GM23338 (cell line): ENCODE results near the gene MATCAP1. TPM values are rescaled to one million over a fixed set of nuclear protein-coding genes. Genes with fewer than 3 reads are reported as not detected.
A peak's percentile ranks its signal among the peaks of the same experiment; 100 is the strongest.

ENCODE experiments used
- ATAC-seq: fragments of 200-7000 bp; cut with Tn5 transposase; 3 replicates; pipeline ENCODE4 v1.9.1; 2020
- DNase-seq: peaks from one replicate; pipeline ENCODE4 v3.0.0-alpha.2; 2015; ENCODE audit warnings: low spot score
- H2AFZ ChIP-seq: fragments of 200-600 bp; sonication (generic); 2 replicates; pipeline ENCODE4 v1.8.0; 2016; ENCODE audit warnings: antibody characterized with exemption, mild to moderate bottlenecking, moderate library complexity
- H3F3A ChIP-seq: fragments of 200-600 bp; sonication (generic); replicated peaks from 2 replicates; pipeline ENCODE4 v1.8.0; 2017; ENCODE audit warnings: antibody characterized with exemption, mixed run types, low read depth
- H3K27ac ChIP-seq: fragments of 200-600 bp; sonication (generic); 2 replicates; pipeline ENCODE4 v1.6.1; 2016; ENCODE audit warnings: low read depth
- H3K27me3 ChIP-seq: fragments of 200-600 bp; sonication (generic); 2 replicates; pipeline ENCODE4 v1.8.0; 2016; ENCODE audit warnings: mild to moderate bottlenecking, mixed run types, moderate library complexity; ENCODE audit not compliant: insufficient read depth
- H3K36me3 ChIP-seq: fragments of 200-600 bp; sonication (generic); 2 replicates; pipeline ENCODE4 v1.8.0; 2016; ENCODE audit warnings: mild to moderate bottlenecking; ENCODE audit not compliant: insufficient read depth
- H3K4me1 ChIP-seq: fragments of 200-600 bp; sonication (generic); 2 replicates; pipeline ENCODE4 v1.8.0; 2016; ENCODE audit warnings: mild to moderate bottlenecking, moderate library complexity; ENCODE audit not compliant: insufficient read depth
- H3K4me2 ChIP-seq: fragments of 200-600 bp; sonication (generic); 2 replicates; pipeline ENCODE4 v1.7.1; 2017; ENCODE audit warnings: mixed run types
- H3K4me3 ChIP-seq: fragments of 200-600 bp; sonication (generic); 2 replicates; pipeline ENCODE4 v1.6.1; 2016; ENCODE audit warnings: mixed run types
- H3K79me2 ChIP-seq: fragments of 200-600 bp; sonication (generic); replicated peaks from 2 replicates; pipeline ENCODE4 v1.8.0; 2017; ENCODE audit warnings: mild to moderate bottlenecking; ENCODE audit not compliant: insufficient read depth
- H3K9me2 ChIP-seq: fragments of 200-600 bp; sonication (generic); 2 replicates; pipeline ENCODE4 v1.8.0; 2017; ENCODE audit not compliant: insufficient read depth
- H4K20me1 ChIP-seq: fragments of 200-600 bp; sonication (generic); replicated peaks from 2 replicates; pipeline ENCODE4 v1.8.0; 2017; ENCODE audit warnings: mild to moderate bottlenecking; ENCODE audit not compliant: insufficient read depth
- H3K27ac Mint-ChIP-seq: 2 replicates; pipeline ENCODE4 v1.8.0; 2020; ENCODE audit warnings: inconsistent platforms, mild to moderate bottlenecking, moderate library complexity, mixed read lengths
- H3K27me3 Mint-ChIP-seq: 3 replicates; pipeline ENCODE4 v1.8.0; 2022; ENCODE audit warnings: low read depth, mild to moderate bottlenecking, moderate library complexity, mixed read lengths, inconsistent platforms; ENCODE audit not compliant: insufficient read depth, poor library complexity
- H3K36me3 Mint-ChIP-seq: 3 replicates; pipeline ENCODE4 v1.8.0; 2021; ENCODE audit warnings: low read depth, mild to moderate bottlenecking, inconsistent platforms, moderate library complexity, mixed read lengths
- H3K4me1 Mint-ChIP-seq: 3 replicates; pipeline ENCODE4 v1.8.0; 2020; ENCODE audit warnings: mild to moderate bottlenecking, inconsistent platforms, mixed read lengths
- H3K4me3 Mint-ChIP-seq: 3 replicates; pipeline ENCODE4 v1.8.0; 2021; ENCODE audit warnings: moderate library complexity, mild to moderate bottlenecking, inconsistent platforms, mixed read lengths
- H3K9me3 Mint-ChIP-seq: 3 replicates; pipeline ENCODE4 v1.8.0; 2020; ENCODE audit warnings: moderate library complexity, mild to moderate bottlenecking, inconsistent platforms, mixed read lengths
- CREB1 ChIP-seq: fragments of 250-450 bp; sonication (Bioruptor Pico); IDR thresholded peaks from 2 replicates; pipeline ENCODE4 v1.5.0; 2020; ENCODE audit warnings: low read depth, mild to moderate bottlenecking, moderate library complexity
- CTCF ChIP-seq, 2 experiments: fragments of 200-600 bp in 1 of 2; sonication (generic) in 1 of 2; conservative IDR thresholded peaks; 2 replicates each; pipeline versions ENCODE4 v1.5.1 to v1.6.1; 2016 to 2017; ENCODE audit warnings: antibody characterized with exemption in 2 of 2, low read depth in 2 of 2, mild to moderate bottlenecking in 2 of 2, moderate library complexity in 1 of 2
- ETS1 ChIP-seq: IDR thresholded peaks from 2 replicates; pipeline ENCODE4 v1.6.1; 2016; ENCODE audit warnings: antibody characterized with exemption
- POLR2AphosphoS5 ChIP-seq: IDR thresholded peaks from 2 replicates; pipeline ENCODE4 v1.6.1; 2016; ENCODE audit warnings: antibody characterized with exemption, low read depth
- REST ChIP-seq: IDR thresholded peaks from one replicate; pipeline ENCODE4 v1.6.1; 2018; ENCODE audit warnings: antibody characterized with exemption; ENCODE audit not compliant: unreplicated experiment
- STAT1 ChIP-seq: IDR thresholded peaks from one replicate; pipeline ENCODE4 v1.6.1; 2016; ENCODE audit warnings: antibody characterized with exemption; ENCODE audit not compliant: unreplicated experiment
- ZNF114 ChIP-seq: fragments of 250-450 bp; sonication (Bioruptor Pico); IDR thresholded peaks from 2 replicates; pipeline ENCODE4 v1.5.0; 2020; ENCODE audit warnings: mild to moderate bottlenecking, moderate library complexity
- ZNF331 ChIP-seq: fragments of 250-450 bp; sonication (Bioruptor Pico); IDR thresholded peaks from 2 replicates; pipeline ENCODE4 v1.5.0; 2020; ENCODE audit warnings: low read depth, mild to moderate bottlenecking, moderate library complexity
- polyA plus RNA-seq: library from polyadenylated mRNA; unstranded; fragments of >200 nt; fragmentation: Nextera tagmentation; extraction: Ambion mirVana; gene quantifications from 2 replicates; pipeline ENCODE4 v1.2.1, GENCODE V29; 2016
- total RNA-seq: library from RNA; depleted of rRNA; stranded (reverse); fragments of >200 nt; shearing (Covaris generic); gene quantifications from 2 replicates; pipeline ENCODE4 v1.2.3, GENCODE V29; 2014

MATCAP1 gene
- total and polyA plus RNA-seq, 2 experiments from 2014 or later: 9.5 to 22.7 TPM

GRCh38 chr16:67150833-67151396 is 32.8 kb downstream of the MATCAP1 start, which contains the start of gene B3GNT9:
Gene B3GNT9 (minus strand): TSS chr16:67150998. CDS start chr16:67150485, 513 bp downstream.
- Histone ChIP-seq H3K36me3 (no peaks in the 10 kb centered on the region), H3K27ac (no peak within 1 kb of the TSS), H2AFZ (peak within 1 kb of the TSS; percentile 97), H4K20me1 (peaks cover 4% of the 10 kb centered on the region; the same call in 1 of the 2 replicates), H3F3A (0 out of 2 replicates have a peak, but pooled peaks cover 7% of the 10 kb centered on the region), H3K4me1 (peaks cover 9% of the 10 kb centered on the region; the same call in 1 of the 2 replicates), H3K9me2 (no peaks in the 10 kb centered on the region), H3K27me3 (peaks cover 79% of the 10 kb centered on the region), H3K4me3 (peak within 1 kb of the TSS; percentile 77), H3K4me2 (peak within 1 kb of the TSS; percentile 94), H3K79me2 (no peaks in the 10 kb centered on the region)
- H3K4me1 Mint-ChIP-seq: peaks cover 10% of the 10 kb centered on the region; the same call in 2 of the 3 replicates
- H3K4me3 Mint-ChIP-seq: peak within 1 kb of the TSS; percentile 75
- ATAC-seq: peak; percentile 38
- TF ChIP-seq POLR2AphosphoS5 (peak; percentile 73), ZNF114 (CRISPR knock-in tag) (no peak)
- peaks cover 12% of the 10 kb centered on the region for H3K36me3 Mint-ChIP-seq
- no peaks in the 10 kb centered on the region for H3K9me3 Mint-ChIP-seq
- peak; percentile 84 for DNase-seq
- peaks cover 59% of the 10 kb centered on the region for H3K27me3 Mint-ChIP-seq
- H3K27ac Mint-ChIP-seq: no peak within 1 kb of the TSS

GRCh38 chr16:67150047-67150832 is 33.5 kb downstream of the MATCAP1 start:
- Mint-ChIP-seq H3K27me3 (peaks cover 52% of the 10 kb centered on the region), H3K9me3 (no peaks in the 10 kb centered on the region), H3K36me3 (peaks cover 16% of the 10 kb centered on the region), H3K27ac (no peak overlapping the region), H3K4me1 (peaks cover 10% of the 10 kb centered on the region; the same call in 2 of the 3 replicates), H3K4me3 (peak overlapping the region; percentile 75; the same call in 2 of the 3 replicates)
- no peaks in the 10 kb centered on the region for H3K36me3 ChIP-seq
- H3K4me2 ChIP-seq: peak overlapping the region; percentile 94
- peak in 1 of 2 experiments; percentile 75; a peak in 1 of 4 replicates for TF ChIP-seq CTCF (conservative IDR thresholded peaks at IDR 0.05; ENCODE audit: low read depth in 2 of 2)
- no peak for TF ChIP-seq REST
- TF ChIP-seq ZNF114 (CRISPR knock-in tag): no peak
- TF ChIP-seq CREB1 (CRISPR knock-in tag): peak; percentile 55
- TF ChIP-seq ETS1: no peak
- no peak for TF ChIP-seq ZNF331 (CRISPR knock-in tag)
- peak; percentile 2; the same call in 1 of the 2 replicates for TF ChIP-seq POLR2AphosphoS5
- no peak for TF ChIP-seq STAT1
- H3K79me2 ChIP-seq: no peaks in the 10 kb centered on the region
- ATAC-seq (peak; percentile 67), DNase-seq (peak; percentile 83)
- H4K20me1 ChIP-seq: no peaks in the 10 kb centered on the region; the same call in 1 of the 2 replicates
- peak overlapping the region; percentile 97 for H2AFZ ChIP-seq
- peaks cover 72% of the 10 kb centered on the region for H3K27me3 ChIP-seq
- H3K27ac ChIP-seq: no peak overlapping the region
- H3K4me1 ChIP-seq: peaks cover 6% of the 10 kb centered on the region; the same call in 1 of the 2 replicates
- H3F3A ChIP-seq: 0 out of 2 replicates have a peak, but pooled peaks cover 7% of the 10 kb centered on the region
- H3K4me3 ChIP-seq: peak overlapping the region; percentile 77
- H3K9me2 ChIP-seq: no peaks in the 10 kb centered on the region
